Fibroblast of skin of right quadriceps (primary cell): ENCODE data around the gene AP2M1.

Experiments
- DNase-seq: peaks from one replicate; pipeline ENCODE4 v3.0.0-alpha.2; 2013

AP2M1 gene

DNA sequence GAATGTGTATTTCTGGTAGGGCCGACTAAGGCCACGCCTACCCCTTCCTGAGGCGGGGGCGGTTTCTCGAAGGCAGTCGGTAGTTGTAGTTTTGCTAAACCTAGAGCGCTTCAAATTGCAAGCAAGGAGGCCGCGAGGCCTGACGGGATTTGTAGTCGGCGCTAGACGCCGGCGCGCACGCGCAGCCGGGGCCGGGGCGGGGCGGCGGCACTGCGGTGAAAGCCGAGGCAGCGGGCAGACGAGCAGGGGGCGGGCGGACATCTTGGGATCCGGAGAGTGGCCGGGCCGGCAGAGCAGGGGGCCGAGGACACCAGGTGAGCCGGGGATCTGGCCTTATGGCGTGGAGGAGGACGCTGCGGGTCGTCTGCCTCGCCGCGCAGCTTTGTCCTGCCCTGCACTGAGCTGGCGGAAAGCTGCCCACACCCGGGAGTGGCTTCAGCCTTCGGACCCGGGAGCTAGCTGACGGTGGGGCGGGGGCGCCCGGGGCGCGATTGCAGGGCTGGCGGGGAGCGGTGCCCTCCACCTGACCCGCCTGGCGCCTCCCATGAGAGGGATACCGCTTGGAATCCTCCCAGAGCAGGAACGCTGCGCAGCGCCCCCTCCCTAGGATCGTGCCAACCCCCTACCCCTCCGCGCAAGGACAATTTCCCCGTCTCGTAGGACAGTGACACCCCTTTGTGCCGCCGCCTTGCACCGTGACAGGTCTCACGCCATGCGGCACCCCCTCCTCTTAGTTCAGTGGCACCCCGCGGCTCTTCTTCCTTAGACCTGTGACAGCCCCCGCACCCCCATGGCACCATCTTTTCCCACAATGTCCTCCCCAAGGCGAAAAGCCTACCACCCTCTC is at the start of gene AP2M1:
Gene AP2M1, plus strand, starts transcription at position 210 of the 847 bp plus-strand sequence. CDS start 2,139 bp downstream, outside the sequence.
- DNase-seq = peak; percentile 99

DNA sequence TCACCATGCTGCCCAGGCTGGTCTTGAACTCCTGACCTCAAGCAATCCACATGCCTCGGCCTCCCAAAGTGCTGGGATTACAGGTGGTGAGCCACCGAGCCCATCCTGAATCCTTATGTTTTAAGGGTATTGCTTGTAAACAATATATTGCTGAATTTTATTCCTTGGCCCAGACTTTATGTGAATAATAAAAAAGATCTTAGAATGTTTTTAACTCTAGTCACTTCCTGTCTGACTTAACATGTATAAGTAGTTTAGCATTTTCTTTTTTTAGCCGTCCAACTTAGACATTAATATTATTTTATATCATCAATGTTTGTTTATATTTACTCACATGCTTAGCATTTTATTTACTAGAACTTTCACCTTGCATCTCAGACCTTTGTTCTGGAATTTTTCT is 48.6 kb upstream of the AP2M1 start:
- DNase-seq = no peak

DNA sequence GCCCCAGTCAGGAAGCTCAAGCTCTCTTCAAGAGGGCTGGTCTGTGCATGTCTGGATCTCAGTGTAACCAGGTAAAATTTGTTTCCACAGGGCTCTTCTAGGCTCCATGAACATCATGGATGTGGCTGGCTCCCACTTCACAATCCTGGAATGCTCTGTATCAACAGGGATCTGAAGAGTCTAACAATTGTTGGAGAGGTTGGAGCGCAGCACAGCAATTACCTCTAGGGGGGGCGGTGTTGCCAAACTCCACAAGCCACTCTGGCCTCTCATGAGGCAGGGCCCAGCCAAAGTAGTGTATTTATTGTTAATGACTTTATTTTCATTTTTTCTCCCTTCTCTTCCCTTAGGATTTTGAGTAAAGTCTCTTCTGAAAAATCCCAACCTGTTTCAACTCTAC is 45.6 kb upstream of the AP2M1 start:
- peak; percentile 34 for DNase-seq

DNA sequence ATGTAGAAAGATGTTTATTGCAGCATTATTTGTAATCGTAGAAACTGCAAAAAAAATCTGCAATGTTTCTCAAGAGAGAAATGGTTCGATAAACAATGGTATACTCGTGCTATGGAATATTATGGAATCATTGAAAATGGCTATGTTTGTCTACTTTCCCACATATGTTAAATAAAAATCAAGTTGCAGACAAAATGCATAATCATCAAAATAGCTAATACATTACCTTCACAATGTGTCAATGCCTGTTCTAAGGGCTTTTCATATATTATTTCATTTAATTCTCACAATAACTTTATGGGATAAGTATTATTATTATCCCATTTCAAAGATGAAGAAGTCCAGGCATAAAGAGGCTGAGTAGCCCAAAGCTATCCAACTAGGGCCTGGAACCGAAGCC is 41.7 kb upstream of the AP2M1 start:
- no peak for DNase-seq

- DNase-seq = peak; percentile 84
These were observed 40.6 kb upstream of the AP2M1 start for GRCh38 chr3:184133840-184134745.

DNA sequence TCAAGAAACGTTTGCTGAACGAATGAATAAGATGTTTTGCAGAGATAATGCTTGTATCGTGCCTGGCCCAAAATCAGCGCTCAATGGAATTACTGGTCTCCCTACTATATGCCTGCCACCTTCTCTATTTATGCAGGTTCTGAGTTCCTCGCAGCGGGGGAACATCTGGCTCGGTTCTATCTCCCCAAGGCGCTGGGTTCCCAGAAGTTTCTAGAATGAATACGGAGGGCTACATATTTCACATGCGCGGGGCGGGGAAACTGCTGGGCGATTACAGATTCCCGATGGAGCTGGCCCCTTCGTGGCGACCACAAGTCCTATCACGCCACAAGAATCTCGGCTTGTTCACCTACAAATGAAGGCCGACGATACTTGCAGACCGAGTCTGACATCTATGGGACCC is 39.9 kb upstream of the AP2M1 start:
- DNase-seq = no peak

GRCh38 chr3:184135149-184135910 is 39.3 kb upstream of the AP2M1 start, which contains the start of gene EIF2B5:
TSS of gene EIF2B5 (plus strand) at chr3:184135358. CDS start at chr3:184135386, 28 bp downstream.
- DNase-seq = peak; percentile 95

- no peak for DNase-seq
These were observed 38.8 kb upstream of the AP2M1 start for GRCh38 chr3:184135911-184136260.

GRCh38 chr3:184140436-184140835 is 34.2 kb upstream of the AP2M1 start:
- DNase-seq = no peak

DNA sequence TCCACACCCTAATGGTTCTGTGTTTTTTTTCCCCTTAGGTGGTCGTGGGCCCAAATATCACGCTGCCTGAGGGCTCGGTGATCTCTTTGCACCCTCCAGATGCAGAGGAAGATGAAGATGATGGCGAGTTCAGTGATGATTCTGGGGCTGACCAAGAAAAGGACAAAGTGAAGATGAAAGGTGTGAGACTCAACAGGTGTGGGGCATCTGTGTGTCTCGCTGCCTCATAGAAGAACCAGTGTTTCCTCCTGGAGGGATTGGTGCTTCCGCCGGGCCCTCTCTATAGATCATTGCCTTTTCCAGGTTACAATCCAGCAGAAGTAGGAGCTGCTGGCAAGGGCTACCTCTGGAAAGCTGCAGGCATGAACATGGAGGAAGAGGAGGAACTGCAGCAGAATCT is 32.5 kb upstream of the AP2M1 start:
- DNase-seq = no peak

DNA sequence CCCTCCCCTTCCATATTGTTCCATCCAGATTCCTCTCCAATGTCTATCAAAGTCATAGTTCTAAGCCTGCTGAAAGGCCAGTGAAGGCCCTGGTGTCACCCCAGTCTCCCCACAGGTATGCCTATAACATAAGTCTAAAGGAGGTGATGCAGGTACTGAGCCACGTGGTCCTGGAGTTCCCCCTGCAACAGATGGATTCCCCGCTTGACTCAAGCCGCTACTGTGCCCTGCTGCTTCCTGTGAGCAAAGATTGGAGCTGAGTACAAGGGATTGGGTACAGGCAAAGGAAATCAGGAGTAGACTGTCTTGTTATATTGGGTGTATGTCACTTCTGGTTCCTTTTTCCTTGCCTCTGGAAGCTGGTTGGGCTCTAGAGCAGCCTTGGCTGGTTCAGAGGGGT is 31.3 kb upstream of the AP2M1 start:
- no peak for DNase-seq

GRCh38 chr3:184144505-184144904 is 30.1 kb upstream of the AP2M1 start:
- no peak for DNase-seq

DNA sequence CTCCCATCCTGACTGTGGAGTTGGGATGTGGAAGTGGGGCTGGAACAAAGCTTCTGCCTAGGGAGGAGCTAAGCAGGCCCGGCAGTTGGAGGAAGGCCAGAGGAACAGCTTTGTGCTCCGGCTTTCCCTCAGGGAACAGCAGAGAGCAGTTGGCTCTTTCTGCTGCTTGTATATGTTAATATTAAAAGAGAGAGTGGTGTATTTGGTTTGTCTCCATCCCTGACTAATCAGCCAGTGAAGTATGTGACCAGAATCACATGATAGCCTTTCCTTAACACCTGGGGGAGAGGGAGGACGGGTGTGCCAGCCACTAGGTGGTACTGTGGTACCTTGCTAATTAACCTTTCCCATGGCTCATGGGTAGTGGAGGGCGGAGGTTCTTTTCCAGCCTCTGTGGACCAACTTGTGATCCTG is 29.5 kb upstream of the AP2M1 start:
- peak; percentile 41 for DNase-seq

GRCh38 chr3:184145751-184146270 is 28.8 kb upstream of the AP2M1 start:
- no peak for DNase-seq

GRCh38 chr3:184148076-184148475 is 26.6 kb upstream of the AP2M1 start:
- no peak for DNase-seq

DNA sequence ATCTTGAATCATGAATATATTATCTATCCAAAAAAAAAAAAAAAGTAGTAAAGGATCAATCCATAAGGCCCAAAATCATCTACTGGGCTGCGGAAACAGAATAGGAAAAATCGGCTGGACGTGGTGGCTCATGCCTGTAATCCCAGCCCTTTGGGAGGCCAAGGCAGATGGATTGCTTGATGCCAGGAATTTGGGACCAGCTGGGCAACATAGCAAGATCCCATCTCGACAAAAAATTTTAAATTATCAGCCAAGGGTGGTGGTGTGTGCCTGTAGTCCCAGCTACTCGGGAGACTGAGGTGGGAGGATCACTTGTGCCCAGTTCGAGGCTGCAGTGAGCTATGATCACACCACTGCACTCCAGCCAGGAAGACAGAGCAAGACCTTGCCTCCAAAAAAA is 25.5 kb upstream of the AP2M1 start:
- no peak for DNase-seq

- DNase-seq = peak; percentile 18
These were observed 24.9 kb upstream of the AP2M1 start for GRCh38 chr3:184149770-184150169.

DNA sequence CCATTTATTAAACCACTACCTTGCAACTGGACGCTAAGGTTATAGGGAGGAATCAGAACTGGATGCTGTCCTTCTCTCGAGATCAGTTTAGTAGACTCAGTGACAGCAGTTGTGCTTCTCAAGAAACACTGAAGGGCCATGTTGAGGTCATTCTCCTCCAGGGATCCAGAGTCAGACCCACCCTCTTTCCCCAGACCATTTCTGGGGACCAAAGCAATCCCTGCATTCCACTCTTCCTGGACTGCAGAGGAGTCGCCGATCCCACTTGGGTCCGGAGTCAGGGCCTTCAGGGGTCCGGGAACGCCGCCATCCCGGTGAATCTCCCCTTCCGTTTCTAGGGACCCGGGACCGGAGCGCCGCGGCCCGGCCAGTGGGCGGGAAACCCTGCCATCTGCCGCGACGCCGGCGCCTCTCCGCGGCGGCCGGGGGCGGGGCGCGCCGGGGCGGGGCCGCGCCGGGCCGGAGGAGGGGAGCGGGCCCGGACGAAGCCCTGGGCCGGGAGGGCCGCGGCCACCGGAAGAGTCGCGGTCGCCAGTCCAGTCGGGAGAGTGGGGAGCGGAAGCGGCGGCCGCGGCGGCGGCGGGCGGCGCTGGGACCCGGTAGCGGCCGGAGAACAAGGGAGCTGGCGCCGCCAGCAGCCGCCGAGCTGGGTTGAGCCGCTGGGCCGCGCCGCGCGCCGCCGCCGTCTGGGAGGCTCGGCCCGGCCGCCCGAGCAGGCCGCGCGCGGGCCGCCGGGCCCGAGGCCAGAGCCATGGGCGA is 19.6 kb upstream of the AP2M1 start, which contains the start of gene DVL3:
Gene DVL3, plus strand, starts transcription at position 493 of the 759 bp plus-strand sequence. Its CDS starts 259 bp downstream, at position 752.
- DNase-seq = peak; percentile 49

DNA sequence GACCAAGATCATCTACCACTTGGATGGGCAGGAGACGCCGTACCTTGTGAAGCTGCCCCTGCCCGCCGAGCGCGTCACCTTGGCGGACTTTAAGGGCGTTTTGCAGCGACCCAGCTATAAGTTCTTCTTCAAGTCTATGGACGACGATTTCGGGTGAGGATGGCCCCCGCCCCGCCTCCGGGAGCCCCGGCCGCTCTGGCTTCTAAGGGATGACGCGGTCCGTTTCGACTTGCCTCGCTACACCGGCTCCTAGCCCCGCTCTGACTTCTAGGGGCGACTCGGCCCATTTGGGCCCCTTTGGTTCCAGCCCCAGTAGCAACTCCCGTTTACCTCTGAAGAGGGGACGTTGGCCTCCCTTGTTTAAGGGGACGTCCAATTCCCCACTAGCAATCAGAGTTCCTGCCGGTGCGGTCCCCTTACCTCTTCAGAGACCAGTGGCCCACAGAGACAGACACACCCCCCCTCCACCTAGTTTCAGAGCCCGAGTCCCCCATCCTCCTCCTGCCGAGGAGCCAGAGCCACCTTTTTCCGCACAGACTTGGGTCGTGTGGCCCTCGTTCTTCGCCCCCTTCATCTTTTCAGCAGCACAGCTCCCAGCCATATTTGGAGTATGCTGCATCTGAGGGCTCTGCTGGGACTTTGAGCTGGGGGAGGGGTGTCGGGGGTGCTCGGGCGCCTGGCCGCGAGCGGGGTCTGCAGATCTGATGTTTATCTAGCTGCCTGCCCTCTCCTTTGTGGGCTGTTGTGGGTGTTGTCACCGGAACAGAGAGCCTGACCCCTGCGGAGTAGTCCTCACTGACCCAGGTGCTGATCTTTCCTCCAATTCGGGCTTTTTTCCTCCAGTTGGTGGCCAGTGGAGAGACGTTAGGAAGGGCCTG is 18.8 kb upstream of the AP2M1 start:
- DNase-seq = no peak

DNA sequence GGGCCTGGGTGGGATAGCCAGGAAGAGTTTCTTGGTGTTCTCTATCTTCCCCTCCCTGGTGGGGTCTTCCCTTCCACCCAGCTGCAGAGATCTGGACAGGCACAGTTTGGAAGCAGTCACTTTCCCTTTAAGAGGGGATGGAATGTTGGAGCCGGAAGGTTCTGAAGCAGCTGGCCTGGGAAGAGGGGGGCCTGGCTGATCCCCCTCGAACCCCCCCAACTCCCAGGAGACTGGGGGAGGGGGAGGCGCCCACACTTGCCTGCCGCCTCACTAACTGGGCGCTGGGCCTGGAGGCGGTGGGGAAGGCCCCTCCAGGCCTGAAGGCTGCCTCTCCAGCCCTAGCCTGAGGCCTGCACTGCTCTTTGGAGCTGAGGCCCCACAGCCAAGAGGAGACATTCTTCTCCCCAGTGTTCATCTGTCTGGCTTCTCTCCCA is 18.1 kb upstream of the AP2M1 start:
- peak; percentile 71 for DNase-seq

GRCh38 chr3:184157206-184157605 is 17.4 kb upstream of the AP2M1 start:
- DNase-seq = no peak
